HG02885 (cell line): Measurements from ENCODE around the gene SEC63.

Experiments
- ATAC-seq: cut with Tn5 transposase; IDR thresholded peaks from one replicate; pipeline ENCODE4 v1.9.1; 2021; ENCODE audit warnings: mild to moderate bottlenecking; ENCODE audit not compliant: unreplicated experiment, poor library complexity

SEC63 gene

GRCh38 chr6:107822176-107823046, 135.6 kb downstream of the SEC63 start:
- peak; percentile 60 for ATAC-seq

DNA sequence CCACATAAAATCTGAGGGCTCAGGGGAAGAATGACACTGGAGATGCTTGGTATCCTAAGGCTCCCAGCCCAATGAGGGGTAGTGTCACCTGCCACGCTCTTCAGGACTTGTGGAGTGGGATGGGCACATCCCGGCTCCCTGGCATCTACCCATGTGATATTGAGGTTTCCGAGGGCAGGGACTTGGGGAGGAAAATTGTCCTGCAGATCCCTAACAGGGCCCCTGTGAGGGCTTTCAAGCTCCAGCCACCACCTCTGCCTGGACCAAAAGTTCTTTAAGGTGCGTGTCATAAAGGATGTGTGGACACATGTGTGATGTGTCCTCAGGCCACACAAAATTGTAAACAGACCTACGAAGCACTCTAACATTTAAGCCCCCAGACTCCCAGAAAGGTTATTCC, 136.4 kb downstream of the SEC63 start:
- no peak for ATAC-seq

- ATAC-seq = no peak
These were observed 137.4 kb downstream of the SEC63 start for GRCh38 chr6:107820338-107821261.

DNA sequence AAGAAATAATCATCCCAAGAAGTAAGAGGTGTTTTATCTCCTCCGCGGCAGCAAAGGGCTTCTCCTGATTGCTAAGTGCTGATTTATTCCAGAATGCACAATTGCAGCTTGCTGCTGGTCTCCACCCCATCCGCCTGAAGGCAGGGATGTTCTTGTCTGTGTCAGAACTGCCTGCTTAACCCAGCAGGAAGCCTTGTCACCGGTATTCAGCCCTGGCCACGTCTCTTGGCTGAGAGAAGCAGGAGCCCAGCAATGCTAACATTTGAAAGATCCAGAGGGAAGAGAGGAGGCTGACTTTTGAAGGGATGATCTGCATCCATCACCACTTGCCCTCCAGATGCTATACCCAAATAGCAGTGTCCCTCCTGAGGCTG, 138.1 kb downstream of the SEC63 start:
- no peak for ATAC-seq

DNA sequence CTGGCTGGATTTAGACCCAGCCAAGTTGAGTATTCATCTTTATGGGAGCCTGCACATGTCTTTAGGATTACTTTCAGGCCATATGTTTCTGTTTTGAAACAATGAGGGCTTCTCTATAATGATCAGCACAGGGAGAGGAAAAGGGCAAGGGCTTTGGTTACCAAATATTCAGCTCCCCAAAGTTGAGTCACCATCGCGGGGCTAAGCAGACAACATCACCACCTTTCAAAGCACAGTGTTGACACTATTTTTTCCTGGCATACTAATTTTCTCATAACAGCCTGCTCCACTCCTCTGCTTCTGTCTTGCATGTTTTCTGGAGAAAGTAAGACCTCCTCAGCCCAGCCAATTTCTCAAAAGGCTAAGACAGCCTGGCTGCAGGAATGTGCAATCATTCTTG, 138.8 kb downstream of the SEC63 start:
- ATAC-seq = no peak

GRCh38 chr6:107818272-107818671, 139.7 kb downstream of the SEC63 start:
- ATAC-seq = no peak

DNA sequence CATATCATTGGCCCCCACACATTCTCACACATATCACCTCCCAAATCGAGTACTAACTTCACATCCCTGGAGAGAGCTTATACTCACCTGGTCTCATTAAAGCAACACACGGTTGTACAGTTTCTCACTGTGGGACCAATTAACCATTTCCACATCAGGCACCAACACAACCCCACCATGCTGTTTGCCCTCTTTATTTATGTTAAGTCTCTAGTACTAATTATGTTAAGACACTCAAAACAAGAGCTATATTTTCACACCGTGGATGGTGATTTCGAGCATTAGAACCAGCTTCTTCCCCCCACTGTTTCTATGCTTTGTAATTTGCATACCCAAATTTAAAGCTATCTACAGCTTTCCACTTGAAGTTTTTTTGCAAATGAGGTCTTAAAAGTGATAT, 140.2 kb downstream of the SEC63 start:
- ATAC-seq = no peak
